ENCODE data around the gene RASD1. TPM values are rescaled to one million over a fixed set of nuclear protein-coding genes. Genes with fewer than 3 reads are reported as not detected.

RASD1 gene
- total RNA-seq, 2 experiments from 2014 or later, result 0.42 to 0.61 TPM

- POLR2A ChIA-PET, result no interaction called here
- CTCF ChIA-PET, result interaction anchor here (0.6 kb wide), 1 partner anchor 119 kb away, joined by 3 read pairs; no protein-coding TSS in a partner anchor
Measured at GRCh38 chr17:17502741-17503565, 6.8 kb upstream of the RASD1 start.

DNA sequence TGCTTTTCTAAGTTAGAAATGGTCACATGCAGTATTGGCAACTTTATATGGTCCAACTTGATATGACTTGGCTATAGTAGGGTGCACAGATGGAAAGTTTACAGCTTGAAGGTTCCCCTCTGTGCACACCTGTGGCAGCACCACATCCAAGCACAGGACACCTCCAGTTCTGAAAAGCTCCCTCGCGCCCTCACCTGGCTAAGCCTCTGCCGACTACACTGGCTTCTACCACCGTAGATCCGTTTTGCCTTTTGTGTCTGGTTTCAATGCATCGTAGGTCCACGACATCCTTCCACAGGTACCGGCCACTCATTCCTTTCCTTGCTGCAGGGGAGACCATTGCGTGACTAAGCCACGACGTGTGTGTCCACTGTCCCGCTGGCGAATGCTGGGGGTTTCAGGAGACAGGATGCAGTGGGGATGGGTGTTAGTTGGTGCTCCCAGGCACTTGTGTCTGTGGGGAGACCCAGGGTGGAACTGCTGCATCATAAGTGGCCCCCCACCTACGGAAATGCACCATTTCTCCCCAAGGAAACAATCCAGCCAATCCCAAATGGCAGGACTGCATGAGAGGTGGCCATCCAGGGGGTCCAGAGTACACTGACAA lies 4.9 kb upstream of the RASD1 start:
- POLR2A ChIA-PET, result no interaction called here
- CTCF ChIA-PET, result no interaction called here

- CTCF ChIA-PET, result interaction anchor here (0.7 kb wide), 1 partner anchor 28 kb away, joined by 3 read pairs; no protein-coding TSS in a partner anchor
- POLR2A ChIA-PET, result no interaction called here
Measured at GRCh38 chr17:17499402-17500145, 3.4 kb upstream of the RASD1 start.

GRCh38 chr17:17498606-17499301 lies 2.6 kb upstream of the RASD1 start:
- POLR2A ChIA-PET, result no interaction called here
- CTCF ChIA-PET, result interaction anchor here (2.9 kb wide), 1 partner anchor 12 kb away, joined by 10 read pairs; no protein-coding TSS in a partner anchor

GRCh38 chr17:17497845-17498520 lies 1.8 kb upstream of the RASD1 start:
- ChIA-PET POLR2A (no interaction called here), CTCF (interaction anchor here (0.9 to 3.1 kb wide), 7 partner anchors 8 to 146 kb away, joined by 4 to 30 read pairs (median 14); no protein-coding TSS in a partner anchor)

- CTCF ChIA-PET, result interaction anchor here (0.8 to 3.1 kb wide), 23 partner anchors 9 to 536 kb away, joined by 3 to 30 read pairs (median 4); partner anchors contain the start of gene PEMT
- POLR2A ChIA-PET, result interaction anchor here (0.6 to 1.9 kb wide), 2 partner anchors 77 to 94 kb away, joined by 5 to 7 read pairs; partner anchors contain the start of gene PEMT
Measured at GRCh38 chr17:17497065-17497844, 1.1 kb upstream of the RASD1 start.

- CTCF ChIA-PET, result interaction anchor here (0.6 to 3.1 kb wide), 12 partner anchors 10 to 147 kb away, joined by 3 to 30 read pairs (median 8); partner anchors contain the start of gene PEMT
- POLR2A ChIA-PET, result interaction anchor here (1.9 kb wide), 1 partner anchor 96 kb away, joined by 7 read pairs; the partner anchor contains the start of gene PEMT
Measured at GRCh38 chr17:17495536-17496188, 533 bp downstream of the RASD1 start.

GRCh38 chr17:17494870-17495535 lies 1.2 kb downstream of the RASD1 start:
- ChIA-PET CTCF (interaction anchor here (3.1 kb wide), 1 partner anchor 147 kb away, joined by 30 read pairs; no protein-coding TSS in a partner anchor), POLR2A (no interaction called here)

DNA sequence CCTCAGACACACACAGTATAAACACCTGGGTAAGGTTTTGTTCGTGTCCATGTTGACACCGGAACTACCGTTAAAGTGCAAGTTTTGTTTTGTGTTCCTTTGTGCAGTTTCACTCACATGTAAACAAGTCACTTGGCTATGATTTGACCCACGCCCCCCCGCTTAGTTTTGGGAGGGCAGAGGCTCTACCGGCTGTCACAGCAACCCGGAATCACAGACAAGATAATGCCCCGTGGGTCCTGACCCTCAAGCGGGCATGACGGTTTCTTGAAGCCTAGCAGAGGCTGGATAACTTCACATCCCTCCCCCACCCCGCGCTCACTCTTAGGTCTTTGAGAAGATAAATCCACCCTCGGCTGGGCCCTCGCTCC lies 1.7 kb downstream of the RASD1 start:
- ChIA-PET POLR2A (no interaction called here), CTCF (no interaction called here)

DNA sequence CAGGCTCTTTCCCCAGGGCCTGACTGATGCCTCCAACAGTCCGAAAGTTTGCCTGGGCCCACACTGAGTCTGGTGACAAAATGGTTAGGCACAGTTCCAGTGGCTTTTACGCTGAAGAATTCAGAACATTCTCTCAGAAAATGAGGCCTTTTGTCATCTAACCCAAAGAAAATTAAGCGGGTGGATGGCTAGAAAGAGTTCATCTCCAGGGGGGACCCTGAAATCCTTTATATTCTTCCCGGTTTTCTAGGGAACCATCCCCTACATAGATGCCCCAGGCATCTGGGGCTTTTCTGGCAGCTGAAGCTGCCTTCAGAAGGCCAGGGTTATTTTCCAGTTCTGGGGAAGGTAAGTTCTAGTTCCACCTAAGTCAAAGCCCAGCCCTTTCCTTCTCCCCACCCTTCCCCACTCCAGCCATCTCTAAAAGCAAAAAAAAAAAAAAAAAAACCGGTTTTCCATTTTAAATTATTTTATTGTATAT lies 2.2 kb downstream of the RASD1 start:
- ChIA-PET POLR2A (no interaction called here), CTCF (no interaction called here)

DNA sequence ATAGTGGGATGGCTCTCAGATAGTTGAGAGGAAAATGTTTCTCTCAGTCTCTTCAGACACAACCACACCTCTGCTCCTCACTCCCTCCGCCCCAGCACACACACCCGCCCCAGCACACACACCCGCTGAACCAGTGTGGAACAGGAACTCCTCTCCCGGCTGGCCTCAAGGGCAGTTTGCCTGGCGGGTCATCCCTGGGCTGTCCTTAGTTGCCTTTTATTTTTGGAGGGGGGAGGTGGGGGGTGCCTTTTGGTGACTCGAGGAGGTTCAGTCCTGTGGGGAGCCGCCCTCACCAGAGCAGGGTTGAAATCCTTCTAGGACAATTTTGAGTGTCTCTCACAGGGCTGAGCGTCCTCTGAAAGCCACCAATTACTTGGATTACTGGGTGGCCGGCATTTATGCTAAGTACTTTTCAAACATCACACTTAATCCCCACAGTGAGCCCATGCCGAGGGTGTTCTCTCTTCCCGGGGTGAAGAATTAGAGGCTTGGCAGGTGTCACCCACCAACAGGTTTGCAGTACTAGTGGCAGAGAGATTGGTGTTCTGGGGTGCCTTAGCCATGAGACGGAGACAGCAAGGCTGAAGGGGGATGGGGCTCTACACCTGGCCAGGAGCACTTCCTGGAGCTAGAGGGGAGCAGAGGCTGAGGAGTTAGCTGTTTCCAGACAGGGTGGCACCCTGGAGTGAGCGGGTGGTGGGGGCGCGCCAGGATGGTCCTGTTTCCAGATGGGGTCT lies 2.8 kb downstream of the RASD1 start:
- POLR2A ChIA-PET, result no interaction called here
- CTCF ChIA-PET, result no interaction called here

GRCh38 chr17:17492571-17492970 lies 3.6 kb downstream of the RASD1 start:
- CTCF ChIA-PET, result no interaction called here

GRCh38 chr17:17492085-17492484 lies 4.1 kb downstream of the RASD1 start:
- CTCF ChIA-PET, result no interaction called here
- POLR2A ChIA-PET, result no interaction called here

More at GRCh38 chr17:17492571-17492970, 3.6 kb downstream of the RASD1 start:
- POLR2A ChIA-PET, result no interaction called here

- ChIA-PET CTCF (interaction anchor here (1.5 kb wide), 1 partner anchor 150 kb away, joined by 3 read pairs; no protein-coding TSS in a partner anchor), POLR2A (no interaction called here)
Measured at GRCh38 chr17:17491546-17491988, 4.6 kb downstream of the RASD1 start.

DNA sequence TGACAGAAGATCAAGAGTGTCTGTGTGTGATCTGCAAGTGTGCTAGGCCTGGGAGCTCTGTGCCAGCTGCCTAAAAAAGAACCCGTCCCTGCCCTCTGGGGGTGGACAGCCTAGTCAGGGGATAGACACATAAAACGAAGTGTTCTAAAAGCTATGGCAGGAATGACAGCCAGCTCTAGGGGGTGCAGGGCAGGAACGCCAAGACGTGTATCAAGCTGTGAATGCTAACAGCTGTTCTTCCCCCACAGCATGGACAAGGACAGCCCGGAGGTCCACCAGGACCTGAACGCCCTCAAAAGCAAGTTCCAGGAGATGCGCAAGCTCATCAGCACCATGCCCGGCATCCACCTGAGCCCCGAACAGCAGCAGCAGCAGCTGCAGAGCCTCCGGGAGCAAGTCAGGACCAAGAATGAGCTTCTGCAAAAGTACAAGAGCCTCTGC lies 5.1 kb downstream of the RASD1 start:
- ChIA-PET POLR2A (no interaction called here), CTCF (interaction anchor here (1.5 kb wide), 1 partner anchor 150 kb away, joined by 3 read pairs; no protein-coding TSS in a partner anchor)

- POLR2A ChIA-PET, result no interaction called here
- CTCF ChIA-PET, result no interaction called here
Measured at GRCh38 chr17:17487998-17488397, 8.2 kb downstream of the RASD1 start.

Data from activated CD8-positive, alpha-beta memory T cell treated with anti-CD3 and anti-CD28 coated beads for 36 hours (primary cell).